Measurements from ENCODE around the gene RNF152.

The RNF152 gene, protein sequence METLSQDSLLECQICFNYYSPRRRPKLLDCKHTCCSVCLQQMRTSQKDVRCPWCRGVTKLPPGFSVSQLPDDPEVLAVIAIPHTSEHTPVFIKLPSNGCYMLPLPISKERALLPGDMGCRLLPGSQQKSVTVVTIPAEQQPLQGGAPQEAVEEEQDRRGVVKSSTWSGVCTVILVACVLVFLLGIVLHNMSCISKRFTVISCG

DNA sequence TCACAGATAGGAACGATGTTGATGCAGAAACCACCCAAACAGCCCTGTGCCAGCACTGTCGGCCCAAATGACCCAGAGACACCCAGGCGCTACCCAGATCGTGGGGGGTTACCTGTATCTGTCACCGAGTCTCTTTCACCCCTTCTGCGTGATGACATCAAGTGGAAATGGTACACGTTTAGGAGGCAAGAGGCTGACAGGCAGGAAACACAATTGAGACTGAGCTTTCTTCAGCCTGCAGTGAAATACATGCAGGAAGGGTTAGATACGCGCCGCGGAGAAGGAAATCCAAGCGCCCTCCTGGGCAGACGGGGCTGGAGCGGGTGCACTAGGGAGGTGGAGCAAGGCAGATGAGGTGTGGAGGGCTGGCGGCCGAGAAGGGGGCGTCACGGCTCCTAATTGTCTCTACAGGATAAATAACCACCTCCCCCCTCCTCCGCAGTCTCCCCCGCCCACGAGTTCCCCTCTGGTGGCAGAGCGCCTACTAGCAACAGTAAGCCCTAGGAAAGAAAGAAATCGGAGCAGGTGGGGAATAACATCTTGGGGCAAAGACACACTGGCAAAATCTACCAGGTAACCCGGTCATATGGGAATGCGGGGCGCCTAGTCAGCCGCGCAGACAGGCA, at the start of gene RNF152:
Gene RNF152 (minus strand): TSS at position 325 of the 626 bp plus-strand sequence. CDS start 76,544 bp downstream, outside the sequence.
- TF ChIP-seq, protein P1, sequence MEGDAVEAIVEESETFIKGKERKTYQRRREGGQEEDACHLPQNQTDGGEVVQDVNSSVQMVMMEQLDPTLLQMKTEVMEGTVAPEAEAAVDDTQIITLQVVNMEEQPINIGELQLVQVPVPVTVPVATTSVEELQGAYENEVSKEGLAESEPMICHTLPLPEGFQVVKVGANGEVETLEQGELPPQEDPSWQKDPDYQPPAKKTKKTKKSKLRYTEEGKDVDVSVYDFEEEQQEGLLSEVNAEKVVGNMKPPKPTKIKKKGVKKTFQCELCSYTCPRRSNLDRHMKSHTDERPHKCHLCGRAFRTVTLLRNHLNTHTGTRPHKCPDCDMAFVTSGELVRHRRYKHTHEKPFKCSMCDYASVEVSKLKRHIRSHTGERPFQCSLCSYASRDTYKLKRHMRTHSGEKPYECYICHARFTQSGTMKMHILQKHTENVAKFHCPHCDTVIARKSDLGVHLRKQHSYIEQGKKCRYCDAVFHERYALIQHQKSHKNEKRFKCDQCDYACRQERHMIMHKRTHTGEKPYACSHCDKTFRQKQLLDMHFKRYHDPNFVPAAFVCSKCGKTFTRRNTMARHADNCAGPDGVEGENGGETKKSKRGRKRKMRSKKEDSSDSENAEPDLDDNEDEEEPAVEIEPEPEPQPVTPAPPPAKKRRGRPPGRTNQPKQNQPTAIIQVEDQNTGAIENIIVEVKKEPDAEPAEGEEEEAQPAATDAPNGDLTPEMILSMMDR (IDR thresholded peaks at IDR 0.05; ENCODE audit: insufficient read depth, low read depth, low read length, missing control alignments), result no peak
- DNase-seq (ENCODE audit: low read depth), result peak; percentile 8
- H3K4me3 ChIP-seq (ENCODE audit: low read depth, low read length), result peak within 1 kb of the TSS; percentile 77

GRCh38 chr18:61941948-61942471, 49.2 kb upstream of the RNF152 start:
- TF ChIP-seq, protein P1 (IDR thresholded peaks at IDR 0.05; ENCODE audit: insufficient read depth, low read depth, low read length, missing control alignments), result no peak
- H3K4me3 ChIP-seq (ENCODE audit: low read depth, low read length), result no peak overlapping the region
- DNase-seq (ENCODE audit: low read depth), result no peak

DNA sequence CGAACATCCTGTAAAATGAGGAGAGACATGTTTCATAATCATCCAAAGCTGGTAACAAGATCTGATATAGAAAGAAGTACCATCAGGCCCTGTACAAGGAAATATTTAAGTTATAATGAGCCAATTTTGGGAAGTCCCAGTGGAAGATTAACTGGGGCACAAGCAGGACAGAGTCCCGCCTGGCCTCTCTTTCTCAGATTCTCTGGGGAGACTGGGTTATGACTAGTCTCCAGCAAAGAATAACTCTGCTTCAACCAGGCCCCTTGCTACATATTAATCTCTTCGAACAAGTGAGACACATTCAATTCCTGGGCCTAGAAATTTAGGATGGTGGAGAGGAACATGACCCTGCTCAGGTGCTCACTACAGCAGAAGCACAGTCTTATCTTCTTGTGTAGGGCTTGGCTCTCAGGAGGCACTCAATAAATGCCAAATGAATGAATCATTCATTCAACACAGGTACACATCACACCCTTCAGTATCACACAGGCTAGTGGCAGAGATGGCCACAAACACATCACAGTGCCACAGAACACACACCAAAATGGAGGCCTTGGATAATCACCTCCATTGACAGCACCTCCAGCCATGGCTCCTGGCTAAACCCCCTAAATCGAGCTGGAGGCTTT, 46.4 kb upstream of the RNF152 start:
- TF ChIP-seq, protein P1 (IDR thresholded peaks at IDR 0.05; ENCODE audit: insufficient read depth, low read depth, low read length, missing control alignments), result no peak
- DNase-seq (ENCODE audit: low read depth), result no peak

DNA sequence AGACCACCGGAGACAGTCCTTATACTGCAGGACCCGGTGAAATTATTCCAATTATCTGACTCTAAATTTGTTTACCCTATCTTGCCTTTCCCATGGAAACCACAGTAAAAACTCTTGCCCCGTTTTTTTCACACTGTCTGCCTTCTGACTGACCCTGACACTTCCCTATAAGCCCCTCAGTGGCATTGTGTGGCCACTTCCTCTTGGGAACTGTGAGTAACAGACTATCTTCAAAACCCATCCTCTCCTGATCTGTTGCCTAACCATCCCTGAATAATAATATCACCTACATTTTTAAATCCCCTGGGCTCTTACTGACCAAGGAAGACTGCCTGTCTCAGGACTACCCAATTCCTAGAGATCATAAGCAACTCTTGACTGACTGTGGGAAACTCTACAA, 42.6 kb upstream of the RNF152 start:
- no peak for DNase-seq (ENCODE audit: low read depth)
- TF ChIP-seq, protein P1 (IDR thresholded peaks at IDR 0.05; ENCODE audit: insufficient read depth, low read depth, low read length, missing control alignments), result no peak
- no peak overlapping the region for H3K4me3 ChIP-seq (ENCODE audit: low read depth, low read length)

More for the DNA sequence above, 46.4 kb upstream of the RNF152 start:
- no peak overlapping the region for H3K4me3 ChIP-seq (ENCODE audit: low read depth, low read length)

GRCh38 chr18:61931654-61932379, 39.0 kb upstream of the RNF152 start:
- DNase-seq (ENCODE audit: low read depth), result no peak
- TF ChIP-seq, protein P1 (IDR thresholded peaks at IDR 0.05; ENCODE audit: insufficient read depth, low read depth, low read length, missing control alignments), result no peak

GRCh38 chr18:61929881-61930640, 37.3 kb upstream of the RNF152 start:
- H3K4me3 ChIP-seq (ENCODE audit: low read depth, low read length), result no peak overlapping the region
- no peak for DNase-seq (ENCODE audit: low read depth)
- TF ChIP-seq, protein P1 (IDR thresholded peaks at IDR 0.05; ENCODE audit: insufficient read depth, low read depth, low read length, missing control alignments), result no peak

More at GRCh38 chr18:61931654-61932379, 39.0 kb upstream of the RNF152 start:
- H3K4me3 ChIP-seq (ENCODE audit: low read depth, low read length), result no peak overlapping the region
